IgD-negative memory B cell (primary cell): ENCODE results near the gene BPTF. TPM values are rescaled to one million over a fixed set of nuclear protein-coding genes. Genes with fewer than 3 reads are reported as not detected.
"Not testable (repeated sequence)": the region's sequence is repeated elsewhere in the genome, so short reads cannot be mapped to it uniquely, and the experiment has no call there.

Experiments
- H3K27ac Mint-ChIP-seq, 3 donors: one replicate each; pipeline ENCODE4 v1.8.0; 2020 to 2022; ENCODE audit warnings: mild to moderate bottlenecking in 3 of 3, mixed read lengths in 3 of 3, moderate library complexity in 1 of 3
- H3K27me3 Mint-ChIP-seq: one replicate; pipeline ENCODE4 v1.8.0; 2021; ENCODE audit warnings: mixed read lengths
- H3K36me3 Mint-ChIP-seq: one replicate; pipeline ENCODE4 v1.8.0; 2020; ENCODE audit warnings: mild to moderate bottlenecking, mixed read lengths
- H3K4me1 Mint-ChIP-seq, 3 donors: one replicate each; pipeline ENCODE4 v1.8.0; 2020 to 2022; ENCODE audit warnings: mixed read lengths in 3 of 3, mild to moderate bottlenecking in 1 of 3
- H3K4me3 Mint-ChIP-seq, 4 donors: one replicate each; pipeline ENCODE4 v1.8.0; 2020 to 2022; ENCODE audit warnings: mild to moderate bottlenecking in 4 of 4, mixed read lengths in 4 of 4, moderate library complexity in 3 of 4
- H3K9me3 Mint-ChIP-seq, 3 donors: one replicate each; pipeline ENCODE4 v1.8.0; 2020 to 2021; ENCODE audit warnings: mixed read lengths in 3 of 3, mild to moderate bottlenecking in 1 of 3
- polyA plus RNA-seq: library from polyadenylated mRNA; unstranded; fragments of 300-500 nt; fragmentation: Illumina TruSeq; gene quantifications from one replicate; pipeline ENCODE4 v1.2.3, GENCODE V29; 2021

The BPTF gene, protein sequence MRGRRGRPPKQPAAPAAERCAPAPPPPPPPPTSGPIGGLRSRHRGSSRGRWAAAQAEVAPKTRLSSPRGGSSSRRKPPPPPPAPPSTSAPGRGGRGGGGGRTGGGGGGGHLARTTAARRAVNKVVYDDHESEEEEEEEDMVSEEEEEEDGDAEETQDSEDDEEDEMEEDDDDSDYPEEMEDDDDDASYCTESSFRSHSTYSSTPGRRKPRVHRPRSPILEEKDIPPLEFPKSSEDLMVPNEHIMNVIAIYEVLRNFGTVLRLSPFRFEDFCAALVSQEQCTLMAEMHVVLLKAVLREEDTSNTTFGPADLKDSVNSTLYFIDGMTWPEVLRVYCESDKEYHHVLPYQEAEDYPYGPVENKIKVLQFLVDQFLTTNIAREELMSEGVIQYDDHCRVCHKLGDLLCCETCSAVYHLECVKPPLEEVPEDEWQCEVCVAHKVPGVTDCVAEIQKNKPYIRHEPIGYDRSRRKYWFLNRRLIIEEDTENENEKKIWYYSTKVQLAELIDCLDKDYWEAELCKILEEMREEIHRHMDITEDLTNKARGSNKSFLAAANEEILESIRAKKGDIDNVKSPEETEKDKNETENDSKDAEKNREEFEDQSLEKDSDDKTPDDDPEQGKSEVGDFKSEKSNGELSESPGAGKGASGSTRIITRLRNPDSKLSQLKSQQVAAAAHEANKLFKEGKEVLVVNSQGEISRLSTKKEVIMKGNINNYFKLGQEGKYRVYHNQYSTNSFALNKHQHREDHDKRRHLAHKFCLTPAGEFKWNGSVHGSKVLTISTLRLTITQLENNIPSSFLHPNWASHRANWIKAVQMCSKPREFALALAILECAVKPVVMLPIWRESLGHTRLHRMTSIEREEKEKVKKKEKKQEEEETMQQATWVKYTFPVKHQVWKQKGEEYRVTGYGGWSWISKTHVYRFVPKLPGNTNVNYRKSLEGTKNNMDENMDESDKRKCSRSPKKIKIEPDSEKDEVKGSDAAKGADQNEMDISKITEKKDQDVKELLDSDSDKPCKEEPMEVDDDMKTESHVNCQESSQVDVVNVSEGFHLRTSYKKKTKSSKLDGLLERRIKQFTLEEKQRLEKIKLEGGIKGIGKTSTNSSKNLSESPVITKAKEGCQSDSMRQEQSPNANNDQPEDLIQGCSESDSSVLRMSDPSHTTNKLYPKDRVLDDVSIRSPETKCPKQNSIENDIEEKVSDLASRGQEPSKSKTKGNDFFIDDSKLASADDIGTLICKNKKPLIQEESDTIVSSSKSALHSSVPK (N-terminal part only)
- 21.6 TPM for polyA plus RNA-seq

DNA sequence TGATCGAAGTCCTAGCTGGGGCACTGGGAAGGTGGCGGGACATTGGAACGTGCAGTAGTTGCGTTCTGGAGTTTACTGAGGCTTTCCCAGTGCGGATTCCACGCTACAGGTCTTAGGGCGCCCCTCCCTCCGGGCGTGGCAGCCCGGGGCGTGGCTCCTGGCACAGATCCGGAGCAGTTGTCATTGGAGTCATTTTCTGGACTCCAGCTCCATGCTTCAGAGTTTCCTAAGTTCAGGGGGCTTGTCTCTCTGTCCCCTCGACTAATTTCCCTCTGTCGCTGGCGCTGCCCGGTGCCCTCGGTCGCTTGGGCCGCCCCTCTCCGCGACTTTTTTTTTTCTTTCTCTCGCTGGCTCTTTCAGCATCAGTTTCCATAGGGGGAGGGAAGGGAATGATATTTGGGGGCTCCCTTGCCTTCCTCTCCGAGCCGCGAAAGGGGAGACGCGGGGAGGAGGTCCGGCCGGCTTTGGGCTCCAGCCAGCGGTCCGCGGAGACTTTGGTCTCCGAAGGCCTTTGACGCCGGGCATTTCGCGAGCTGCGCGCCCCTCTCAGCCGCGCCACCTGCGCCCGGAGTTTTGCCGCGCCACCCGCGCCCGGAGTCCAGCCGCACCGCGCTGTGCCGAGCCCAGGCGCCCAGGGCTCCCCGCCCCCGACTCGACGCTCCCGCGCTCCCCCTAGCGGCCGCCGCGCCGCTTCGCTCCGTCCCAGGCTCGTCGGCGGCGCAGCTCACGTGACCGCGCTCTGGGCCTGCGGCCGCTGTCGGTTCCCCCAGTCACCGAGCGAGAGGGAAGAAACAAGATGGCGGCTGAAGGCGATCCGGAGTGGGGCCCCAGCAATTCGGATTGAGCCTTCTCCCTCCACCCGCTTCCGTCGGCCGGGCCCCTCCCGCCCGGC is at the start of gene BPTF:
Gene BPTF (plus strand): TSS at position 769 of the 892 bp plus-strand sequence. CDS start 222 bp downstream, outside the sequence.
- H3K4me3 Mint-ChIP-seq, result peak within 1 kb of the TSS; percentile 95 to 98 (median 96)
- no peaks in the 10 kb centered on the region for H3K9me3 Mint-ChIP-seq
- no peaks in the 10 kb centered on the region for H3K36me3 Mint-ChIP-seq
- peaks cover 34 to 40% (median 34%) of the 10 kb centered on the region in 3 donors for H3K4me1 Mint-ChIP-seq
- H3K27ac Mint-ChIP-seq, result peak within 1 kb of the TSS; percentile 89 to 99 (median 95)
- peaks cover 18% of the 10 kb centered on the region for H3K27me3 Mint-ChIP-seq

GRCh38 chr17:67779098-67779672 is 46.1 kb upstream of the BPTF start:
- H3K9me3 Mint-ChIP-seq, result no peaks in the 10 kb centered on the region
- no peak overlapping the region for H3K27ac Mint-ChIP-seq
- no peak overlapping the region for H3K4me3 Mint-ChIP-seq
- no peaks in the 10 kb centered on the region for H3K4me1 Mint-ChIP-seq
- no peaks in the 10 kb centered on the region for H3K36me3 Mint-ChIP-seq
- H3K27me3 Mint-ChIP-seq, result no peaks in the 10 kb centered on the region

DNA sequence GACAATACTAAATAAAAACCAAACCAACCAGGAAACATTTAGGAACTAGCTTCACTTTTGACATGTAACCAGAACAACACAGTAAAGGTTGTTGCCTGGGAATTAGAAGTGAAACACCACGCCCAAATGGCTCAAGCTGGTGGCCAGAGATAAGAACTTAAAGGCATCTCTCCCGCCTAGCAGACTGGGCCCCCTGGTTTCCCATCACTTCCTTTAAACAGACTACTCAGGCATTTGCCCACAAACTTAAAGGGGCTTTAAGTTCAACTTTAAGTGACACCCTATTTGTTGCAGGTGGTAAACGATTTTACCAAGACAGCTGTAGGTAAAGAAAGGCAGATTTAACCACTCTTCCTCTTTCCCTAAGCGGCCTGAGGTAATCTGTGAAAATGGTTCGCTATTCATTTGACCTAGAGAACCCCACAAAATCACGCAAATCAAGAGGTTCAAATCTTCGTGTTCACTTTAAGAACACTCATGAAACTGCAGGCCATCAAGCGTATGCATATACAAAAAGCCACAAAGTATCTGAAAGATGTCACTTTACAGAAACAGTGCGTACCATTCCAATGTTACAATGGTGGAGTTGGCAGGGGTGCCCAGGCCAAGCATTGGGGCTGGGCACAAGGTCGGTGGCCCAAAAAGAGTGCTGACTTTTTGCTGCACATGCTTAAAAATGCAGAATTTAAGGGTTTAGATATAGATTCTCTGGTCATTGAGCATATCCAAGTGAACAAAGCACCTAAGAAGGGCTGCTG is 40.8 kb upstream of the BPTF start:
- Mint-ChIP-seq H3K36me3 (peaks cover 3% of the 10 kb centered on the region), H3K27me3 (peaks cover 2% of the 10 kb centered on the region), H3K27ac (no peak overlapping the region), H3K4me1 (no peaks in the 10 kb centered on the region), H3K4me3 (no peak overlapping the region), H3K9me3 (no peaks in the 10 kb centered on the region)

GRCh38 chr17:67785122-67785477 is 40.2 kb upstream of the BPTF start:
- Mint-ChIP-seq H3K27ac (no peak overlapping the region), H3K36me3 (peaks cover 3% of the 10 kb centered on the region), H3K9me3 (no peaks in the 10 kb centered on the region), H3K4me3 (no peak overlapping the region), H3K27me3 (peaks cover 2% of the 10 kb centered on the region), H3K4me1 (no peaks in the 10 kb centered on the region)

GRCh38 chr17:67785504-67785903 is 39.8 kb upstream of the BPTF start:
- no peaks in the 10 kb centered on the region for H3K9me3 Mint-ChIP-seq
- H3K27me3 Mint-ChIP-seq, result peaks cover 2% of the 10 kb centered on the region
- no peak overlapping the region for H3K27ac Mint-ChIP-seq
- no peak overlapping the region for H3K4me3 Mint-ChIP-seq
- H3K4me1 Mint-ChIP-seq, result no peaks in the 10 kb centered on the region
- peaks cover 3% of the 10 kb centered on the region for H3K36me3 Mint-ChIP-seq

- peaks cover 4% of the 10 kb centered on the region for H3K27me3 Mint-ChIP-seq
- no peak overlapping the region for H3K27ac Mint-ChIP-seq
These were observed 24.8 kb upstream of the BPTF start for GRCh38 chr17:67800495-67800928.

GRCh38 chr17:67801626-67802175 is 23.6 kb upstream of the BPTF start:
- H3K9me3 Mint-ChIP-seq, result no peaks in the 10 kb centered on the region
- peaks cover 2% of the 10 kb centered on the region for H3K36me3 Mint-ChIP-seq
- no peak overlapping the region for H3K4me3 Mint-ChIP-seq
- peaks cover 0 to 6% (median 5%) of the 10 kb centered on the region in 3 donors for H3K4me1 Mint-ChIP-seq
- no peak overlapping the region for H3K27ac Mint-ChIP-seq
- H3K27me3 Mint-ChIP-seq, result peaks cover 4% of the 10 kb centered on the region

More at GRCh38 chr17:67800495-67800928, 24.8 kb upstream of the BPTF start:
- H3K9me3 Mint-ChIP-seq, result no peaks in the 10 kb centered on the region
- H3K4me3 Mint-ChIP-seq, result no peak overlapping the region
- peaks cover 2% of the 10 kb centered on the region for H3K36me3 Mint-ChIP-seq
- peaks cover 0 to 6% (median 5%) of the 10 kb centered on the region in 3 donors for H3K4me1 Mint-ChIP-seq

GRCh38 chr17:67810464-67810863 is 14.8 kb upstream of the BPTF start:
- Mint-ChIP-seq H3K4me1 (peaks cover 18 to 24% (median 23%) of the 10 kb centered on the region in 3 donors), H3K27ac (no peak overlapping the region), H3K4me3 (no peak overlapping the region), H3K27me3 (peaks cover 7% of the 10 kb centered on the region), H3K9me3 (no peaks in the 10 kb centered on the region), H3K36me3 (no peaks in the 10 kb centered on the region)

DNA sequence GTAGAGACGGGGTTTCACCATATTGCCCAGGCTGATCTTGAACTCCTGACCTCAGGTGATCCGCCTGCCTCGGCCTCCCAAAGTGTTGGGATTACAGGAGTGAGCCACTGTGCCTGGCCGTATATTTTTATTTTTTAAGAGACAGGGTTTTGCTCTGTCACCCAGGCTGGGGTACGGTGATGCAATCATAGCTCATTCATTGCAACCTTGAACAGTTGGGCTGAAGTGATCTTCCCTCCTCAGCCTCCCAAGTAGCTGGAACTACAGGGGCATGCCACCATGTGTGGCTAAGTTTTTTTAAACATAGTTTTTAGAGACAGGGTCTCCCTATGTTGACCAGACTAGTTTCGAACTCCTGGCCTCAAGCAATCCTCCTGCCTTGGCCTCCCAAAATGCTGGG is 12.9 kb upstream of the BPTF start:
- Mint-ChIP-seq H3K4me1 (peaks cover 18 to 27% (median 25%) of the 10 kb centered on the region in 3 donors), H3K27ac (peak overlapping the region in 1 of 3 donors; percentile 59), H3K4me3 (peak overlapping the region in 2 of 4 donors; percentile 82 to 87), H3K27me3 (peaks cover 15% of the 10 kb centered on the region)
- not testable (repeated sequence) for H3K9me3 Mint-ChIP-seq, H3K36me3 Mint-ChIP-seq

DNA sequence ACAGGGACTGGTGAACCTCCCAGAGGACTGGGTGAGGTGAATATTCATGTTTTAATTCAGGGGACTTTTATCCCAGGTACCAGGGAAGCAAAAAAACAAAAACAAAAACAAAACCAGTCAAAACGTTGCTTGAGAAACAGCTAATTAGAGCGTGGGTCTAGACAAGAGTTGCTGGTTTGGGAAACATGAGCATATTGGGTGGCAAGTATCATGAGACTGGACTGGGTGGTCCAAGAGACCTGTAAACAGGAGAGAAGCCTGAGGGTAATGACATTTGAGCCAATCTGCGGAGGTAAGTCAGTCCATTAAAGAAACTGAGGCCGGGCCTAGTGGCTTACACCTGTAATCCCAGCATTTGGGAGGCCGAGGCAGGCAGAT is 11.5 kb upstream of the BPTF start:
- H3K36me3 Mint-ChIP-seq, result peaks cover 1% of the 10 kb centered on the region
- H3K4me3 Mint-ChIP-seq, result peak overlapping the region in 3 of 4 donors; percentile 2 to 87 (median 82)
- H3K9me3 Mint-ChIP-seq, result no peaks in the 10 kb centered on the region
- peak overlapping the region in 2 of 3 donors; percentile 59 to 93 for H3K27ac Mint-ChIP-seq
- peaks cover 15% of the 10 kb centered on the region for H3K27me3 Mint-ChIP-seq
- H3K4me1 Mint-ChIP-seq, result peaks cover 24 to 34% (median 31%) of the 10 kb centered on the region in 3 donors

- Mint-ChIP-seq H3K9me3 (no peaks in the 10 kb centered on the region), H3K27me3 (peaks cover 24% of the 10 kb centered on the region), H3K4me3 (peak overlapping the region; percentile 24 to 83 (median 67)), H3K4me1 (peaks cover 19 to 26% (median 25%) of the 10 kb centered on the region in 3 donors), H3K27ac (peak overlapping the region; percentile 46 to 93 (median 72)), H3K36me3 (peaks cover 1% of the 10 kb centered on the region)
These were observed 6.9 kb upstream of the BPTF start for GRCh38 chr17:67818110-67819002.

DNA sequence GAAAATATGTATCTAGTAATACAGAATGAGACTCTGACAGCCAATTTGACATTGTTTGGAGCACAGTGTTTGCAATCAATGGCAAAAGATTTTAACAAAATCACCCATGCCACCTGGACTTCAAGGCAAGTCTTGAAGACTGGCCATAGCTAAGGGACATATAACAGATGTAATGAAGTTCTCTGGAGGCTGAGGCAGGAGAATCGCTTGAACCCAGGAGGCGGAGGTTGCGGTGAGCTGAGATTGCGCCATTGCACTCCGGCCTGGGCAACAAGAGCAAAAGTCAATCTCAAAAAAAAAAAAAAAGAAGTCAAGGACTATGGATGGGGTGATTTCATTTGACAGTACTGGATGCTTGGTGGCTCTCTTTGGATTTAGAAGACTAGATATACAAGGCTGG is 5.6 kb upstream of the BPTF start:
- Mint-ChIP-seq H3K27ac (peak overlapping the region in 1 of 3 donors; percentile 87), H3K27me3 (peaks cover 26% of the 10 kb centered on the region), H3K4me3 (peak overlapping the region in 1 of 4 donors; percentile 52), H3K4me1 (peaks cover 21 to 29% (median 24%) of the 10 kb centered on the region in 3 donors), H3K9me3 (no peaks in the 10 kb centered on the region), H3K36me3 (peaks cover 1% of the 10 kb centered on the region)
